ENCODE results near the gene GRIN2C. TPM values are rescaled to one million over a fixed set of nuclear protein-coding genes. Genes with fewer than 3 reads are reported as not detected.
A peak's percentile ranks its signal among the peaks of the same experiment; 100 is the strongest.

The GRIN2C gene
- total and polyA plus RNA-seq, 4 donors, result 0.03 to 1.6 (median 0.19) TPM; not detected in 1

DNA sequence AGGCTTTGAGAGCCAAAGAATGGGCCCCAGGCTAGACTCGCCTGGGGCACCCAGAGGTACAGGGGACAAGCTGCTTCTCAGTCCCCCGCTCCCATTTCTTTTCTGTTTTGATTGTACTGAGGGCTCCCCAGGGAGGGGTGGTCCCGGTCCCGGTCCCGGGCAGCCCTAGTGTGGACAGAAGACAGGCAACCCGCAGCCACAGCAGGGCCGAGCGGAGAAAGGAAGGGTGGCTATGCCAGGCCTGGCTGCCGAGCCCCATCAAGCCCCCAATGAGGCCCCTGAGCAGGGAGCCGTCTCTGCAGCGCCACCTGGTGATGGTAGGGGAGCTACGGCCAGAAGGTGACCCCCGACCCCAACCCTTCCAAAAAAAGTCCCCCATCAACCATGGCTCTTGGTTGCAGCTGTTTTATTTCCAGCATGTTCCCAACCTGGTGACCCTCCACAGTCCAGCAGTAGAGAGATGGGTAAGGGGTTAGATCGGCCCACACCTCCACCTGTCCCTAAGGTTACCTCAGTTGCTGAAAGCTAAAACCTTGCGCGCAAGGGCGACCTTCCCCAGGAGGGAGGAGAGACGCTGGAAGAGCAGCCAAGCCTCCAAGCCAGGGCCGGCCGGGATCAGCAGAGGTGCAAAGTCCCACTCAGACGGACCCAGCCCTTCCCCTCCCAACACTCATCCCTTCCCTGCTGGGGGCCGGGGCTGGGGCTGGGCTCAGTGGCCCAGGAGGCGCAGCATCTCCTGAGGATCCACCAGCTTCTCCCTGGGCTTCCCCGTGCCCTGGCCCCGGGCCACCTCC, 2.6 kb upstream of the GRIN2C start:
- no peaks in the 10 kb centered on the region for H3K36me3 ChIP-seq (ENCODE audit: control insufficient read depth in 1 of 2, insufficient read depth in 2 of 2, low read length in 1 of 2)
- H3K9me3 ChIP-seq (ENCODE audit: control insufficient read depth, low read length), result no peaks in the 10 kb centered on the region
- DNase-seq (peak; percentile 81 to 89), ATAC-seq (ENCODE audit: low FRiP score) (no peak)
- intact Hi-C loops (cut with DNase I), result loop anchor here in 1 of 2 donors (5.0 kb wide), 1 partner anchor 70 kb away; no protein-coding TSS in a partner anchor
- H3K27ac ChIP-seq (ENCODE audit: low read depth in 1 of 2, low read length in 2 of 2), result no peak overlapping the region
- no peaks in the 10 kb centered on the region for H3K4me1 ChIP-seq (ENCODE audit: control insufficient read depth in 1 of 2, insufficient read depth in 2 of 2, low read length in 2 of 2)
- no peak overlapping the region for H3K4me3 ChIP-seq (ENCODE audit: low read length in 2 of 2)
- no peaks in the 10 kb centered on the region for H3K27me3 ChIP-seq (ENCODE audit: control insufficient read depth in 1 of 2, insufficient read depth in 2 of 2, low read length in 1 of 2)
- WGBS, 2 donors, result 49 to 53% methylated on average over 25 of the region's 25 CpGs

DNA sequence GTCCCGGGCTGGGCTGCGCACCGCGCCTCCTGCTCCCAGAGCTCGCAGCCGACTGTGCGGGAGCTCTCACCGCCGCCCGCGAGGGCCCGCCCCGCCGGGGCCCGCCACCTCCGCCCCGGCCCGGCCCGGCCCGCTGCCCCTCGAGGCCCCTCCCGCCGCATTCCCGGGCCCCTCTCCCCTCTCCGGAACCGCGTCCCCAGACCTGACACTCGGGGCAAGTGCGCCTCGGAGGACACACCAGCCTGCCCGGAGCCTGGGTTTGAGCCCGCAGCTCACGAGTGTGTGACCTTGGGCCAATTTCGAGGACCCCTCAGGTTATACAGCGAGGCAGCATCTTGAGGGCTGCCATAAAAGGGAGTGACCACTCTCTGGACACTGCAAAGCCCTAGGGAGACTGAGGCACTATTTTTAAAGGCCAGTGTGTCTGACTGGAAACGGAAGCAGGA, 2.0 kb upstream of the GRIN2C start:
- peak overlapping the region in 1 of 2 donors; percentile 8 for H3K4me3 ChIP-seq (ENCODE audit: low read length in 2 of 2)
- WGBS, 2 donors, result 2 to 4% methylated on average over 30 to 36 of the region's 36 CpGs
- H3K4me1 ChIP-seq (ENCODE audit: control insufficient read depth in 1 of 2, insufficient read depth in 2 of 2, low read length in 2 of 2), result no peaks in the 10 kb centered on the region
- no peaks in the 10 kb centered on the region for H3K9me3 ChIP-seq (ENCODE audit: control insufficient read depth, low read length)
- H3K27ac ChIP-seq (ENCODE audit: low read depth in 1 of 2, low read length in 2 of 2), result no peak overlapping the region
- ATAC-seq (ENCODE audit: low FRiP score), result no peak
- no peaks in the 10 kb centered on the region for H3K36me3 ChIP-seq (ENCODE audit: control insufficient read depth in 1 of 2, insufficient read depth in 2 of 2, low read length in 1 of 2)
- H3K27me3 ChIP-seq (ENCODE audit: control insufficient read depth in 1 of 2, insufficient read depth in 2 of 2, low read length in 1 of 2), result no peaks in the 10 kb centered on the region
- DNase-seq, result no peak
- intact Hi-C loops (cut with DNase I), result loop anchor here in 1 of 2 donors (5.0 kb wide), 1 partner anchor 69 kb away; no protein-coding TSS in a partner anchor

DNA sequence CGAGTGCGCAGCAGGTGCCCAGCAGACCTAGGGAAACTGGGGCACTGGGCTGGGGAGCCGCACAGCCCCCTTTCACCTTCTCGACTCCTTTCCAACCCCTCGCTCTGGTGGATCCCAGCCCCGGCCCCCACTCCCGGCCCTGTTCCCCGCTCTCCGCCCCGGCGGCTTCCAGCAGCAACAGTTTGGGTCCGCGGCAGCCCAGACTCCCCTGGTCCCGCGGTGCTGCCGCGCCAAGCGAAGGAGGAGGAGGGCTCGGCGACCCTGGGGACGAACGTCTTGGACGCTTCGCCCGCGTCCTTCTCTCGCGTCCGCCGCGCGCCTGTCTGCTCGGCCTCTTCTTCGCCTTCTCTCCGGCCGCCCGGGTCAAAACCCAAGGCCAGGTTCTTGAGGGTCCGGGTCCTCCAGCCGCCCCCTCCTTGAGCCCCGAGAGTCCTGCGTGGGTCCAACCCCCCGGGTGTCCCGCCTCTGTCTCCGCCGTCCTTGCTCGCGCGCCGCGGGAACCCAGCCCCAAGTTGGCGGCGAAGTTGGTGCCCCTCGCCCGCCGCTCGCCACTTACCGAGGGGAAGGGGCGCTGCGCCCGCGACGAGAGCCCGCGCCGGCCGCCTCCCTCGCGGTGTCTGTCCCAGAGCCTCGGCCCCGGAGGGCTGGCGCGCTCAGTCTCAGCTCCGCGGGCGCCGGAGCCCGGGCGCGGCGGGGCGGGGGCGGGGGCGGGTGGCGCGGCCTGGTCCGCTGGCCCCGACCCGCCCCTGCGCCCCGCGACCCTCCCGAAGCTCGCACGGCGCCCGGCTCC, 1.4 kb upstream of the GRIN2C start:
- no peak for ATAC-seq (ENCODE audit: low FRiP score)
- H3K36me3 ChIP-seq (ENCODE audit: control insufficient read depth in 1 of 2, insufficient read depth in 2 of 2, low read length in 1 of 2), result no peaks in the 10 kb centered on the region
- no peaks in the 10 kb centered on the region for H3K4me1 ChIP-seq (ENCODE audit: control insufficient read depth in 1 of 2, insufficient read depth in 2 of 2, low read length in 2 of 2)
- intact Hi-C loops (cut with DNase I), result loop anchor here in 1 of 2 donors (5.0 kb wide), 1 partner anchor 69 kb away; no protein-coding TSS in a partner anchor
- WGBS, 2 donors, result 1% methylated on average over 39 to 96 of the region's 96 CpGs
- no peaks in the 10 kb centered on the region for H3K9me3 ChIP-seq (ENCODE audit: control insufficient read depth, low read length)
- no peak overlapping the region for H3K27ac ChIP-seq (ENCODE audit: low read depth in 1 of 2, low read length in 2 of 2)
- H3K27me3 ChIP-seq (ENCODE audit: control insufficient read depth in 1 of 2, insufficient read depth in 2 of 2, low read length in 1 of 2), result no peaks in the 10 kb centered on the region
- no peak for DNase-seq
- peak overlapping the region; percentile 4 to 8 for H3K4me3 ChIP-seq (ENCODE audit: low read length in 2 of 2)

DNA sequence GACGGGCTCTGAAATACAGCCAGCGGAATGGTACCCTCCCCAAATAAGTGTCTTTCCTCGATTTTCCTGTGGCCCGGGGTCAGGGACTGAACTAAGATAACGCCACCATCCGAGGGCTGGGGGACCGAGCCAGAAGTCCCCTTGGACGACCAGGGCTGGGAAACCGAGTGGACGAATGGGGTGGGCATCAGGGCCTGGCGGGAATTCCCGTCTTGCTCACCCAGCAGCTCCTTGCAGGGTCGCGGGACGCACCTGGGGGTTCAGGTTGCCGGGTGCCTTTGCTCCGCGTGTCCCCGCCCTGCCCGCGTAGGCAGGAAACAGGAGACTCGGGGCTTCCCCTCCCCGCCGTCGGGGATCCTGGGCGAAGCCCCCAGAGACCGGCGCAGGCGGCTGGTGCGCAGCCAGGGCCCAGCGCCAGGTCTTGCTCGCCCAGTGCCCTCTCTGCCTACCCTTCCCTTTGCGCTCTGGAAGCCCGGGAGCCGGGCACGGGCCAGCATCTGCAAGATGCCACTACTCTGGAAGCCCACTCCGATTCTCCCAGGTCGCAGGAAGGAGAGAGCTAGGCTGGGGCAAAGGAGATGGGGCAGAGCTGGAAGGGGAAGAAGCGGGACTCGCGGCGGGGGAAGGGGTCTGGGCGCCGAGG, 665 bp upstream of the GRIN2C start:
- 1% methylated on average over 41 to 44 of the region's 44 CpGs for WGBS, 2 donors
- ATAC-seq (ENCODE audit: low FRiP score), result peak; percentile 3
- intact Hi-C loops (cut with DNase I), result loop anchor here in 1 of 2 donors (5.0 kb wide), 1 partner anchor 68 kb away; no protein-coding TSS in a partner anchor

DNA sequence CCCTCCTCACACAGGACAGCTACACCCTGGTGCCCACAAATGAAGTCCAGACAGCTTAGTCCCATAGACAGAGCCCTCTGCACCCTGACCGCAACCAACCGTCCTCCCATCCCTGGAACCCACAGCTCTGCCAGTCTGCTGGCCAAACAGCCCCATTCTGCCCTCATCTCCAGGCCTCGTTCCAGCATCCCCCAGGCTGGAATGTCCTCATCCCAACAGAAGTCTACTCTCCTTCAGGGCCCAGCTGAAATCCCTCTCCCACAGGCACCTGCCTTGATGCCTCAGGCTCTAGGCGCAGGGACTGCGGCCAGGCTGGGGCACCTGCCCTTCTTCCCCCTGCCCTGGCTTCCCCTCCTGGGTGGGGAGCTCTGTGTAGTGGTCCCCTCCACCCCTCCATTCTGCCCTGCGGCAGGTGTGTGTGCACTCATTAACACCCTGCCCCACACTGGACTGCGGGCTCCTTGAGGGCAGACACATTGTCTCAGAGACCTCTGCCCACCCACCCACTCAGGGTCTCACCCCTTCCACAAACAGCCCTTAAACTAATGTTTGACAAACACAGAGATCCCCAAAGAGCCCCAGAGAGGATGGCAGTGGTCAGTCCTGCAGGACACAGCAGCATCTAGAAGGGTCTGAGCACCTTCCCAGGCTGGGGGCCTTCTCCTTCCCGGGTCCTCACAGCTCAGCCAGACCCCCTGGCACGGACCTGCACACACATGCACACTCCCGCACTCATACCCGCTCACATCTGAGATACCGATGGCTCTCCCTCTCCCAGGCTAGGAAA, 820 bp downstream of the GRIN2C start:
- intact Hi-C loops (cut with DNase I), result no loop called here
- Histone ChIP-seq H3K27me3 (ENCODE audit: control insufficient read depth in 1 of 2, insufficient read depth in 2 of 2, low read length in 1 of 2) (no peaks in the 10 kb centered on the region), H3K9me3 (ENCODE audit: control insufficient read depth, low read length) (no peaks in the 10 kb centered on the region), H3K36me3 (ENCODE audit: control insufficient read depth in 1 of 2, insufficient read depth in 2 of 2, low read length in 1 of 2) (no peaks in the 10 kb centered on the region), H3K4me3 (ENCODE audit: low read length in 2 of 2) (no peak overlapping the region), H3K27ac (ENCODE audit: low read depth in 1 of 2, low read length in 2 of 2) (no peak overlapping the region), H3K4me1 (ENCODE audit: control insufficient read depth in 1 of 2, insufficient read depth in 2 of 2, low read length in 2 of 2) (no peaks in the 10 kb centered on the region)
- ATAC-seq (ENCODE audit: low FRiP score) (no peak), DNase-seq (no peak)
- WGBS, 2 donors, result 40 to 48% methylated on average over 12 of the region's 12 CpGs

More for the DNA sequence above, 665 bp upstream of the GRIN2C start:
- Histone ChIP-seq H3K36me3 (ENCODE audit: control insufficient read depth in 1 of 2, insufficient read depth in 2 of 2, low read length in 1 of 2) (no peaks in the 10 kb centered on the region), H3K9me3 (ENCODE audit: control insufficient read depth, low read length) (no peaks in the 10 kb centered on the region), H3K27me3 (ENCODE audit: control insufficient read depth in 1 of 2, insufficient read depth in 2 of 2, low read length in 1 of 2) (no peaks in the 10 kb centered on the region), H3K27ac (ENCODE audit: low read depth in 1 of 2, low read length in 2 of 2) (no peak overlapping the region), H3K4me3 (ENCODE audit: low read length in 2 of 2) (peak overlapping the region in 1 of 2 donors; percentile 8), H3K4me1 (ENCODE audit: control insufficient read depth in 1 of 2, insufficient read depth in 2 of 2, low read length in 2 of 2) (no peaks in the 10 kb centered on the region)
- DNase-seq, result peak in 1 of 2 donors; percentile 43

DNA sequence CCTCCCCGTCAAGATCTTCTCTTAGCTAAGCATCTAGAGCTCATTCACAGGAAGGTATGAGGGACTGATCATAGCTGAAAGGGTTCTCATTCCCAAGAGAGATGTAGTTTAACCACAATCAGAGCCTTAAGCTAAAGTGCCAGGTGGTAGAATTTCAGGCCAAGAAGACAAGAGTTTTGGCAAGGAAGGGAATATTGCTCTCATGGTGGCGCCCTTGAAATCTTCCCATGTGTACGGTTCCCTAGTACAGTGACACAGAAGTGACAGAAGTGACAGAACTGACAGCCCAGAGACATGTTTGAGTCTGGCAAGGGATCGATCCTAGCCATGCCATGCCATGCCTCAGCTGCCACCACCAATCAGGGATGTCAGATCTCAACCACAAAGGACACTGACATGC, 2.5 kb downstream of the GRIN2C start:
- Histone ChIP-seq H3K27me3 (ENCODE audit: control insufficient read depth in 1 of 2, insufficient read depth in 2 of 2, low read length in 1 of 2) (no peaks in the 10 kb centered on the region), H3K4me1 (ENCODE audit: control insufficient read depth in 1 of 2, insufficient read depth in 2 of 2, low read length in 2 of 2) (no peaks in the 10 kb centered on the region), H3K9me3 (ENCODE audit: control insufficient read depth, low read length) (no peaks in the 10 kb centered on the region), H3K27ac (ENCODE audit: low read depth in 1 of 2, low read length in 2 of 2) (no peak overlapping the region), H3K4me3 (ENCODE audit: low read length in 2 of 2) (no peak overlapping the region), H3K36me3 (ENCODE audit: control insufficient read depth in 1 of 2, insufficient read depth in 2 of 2, low read length in 1 of 2) (no peaks in the 10 kb centered on the region)
- intact Hi-C loops (cut with DNase I), result no loop called here
- 75% methylated on average over 4 of the region's 4 CpGs for WGBS, 2 donors
- ATAC-seq (ENCODE audit: low FRiP score), result no peak
- no peak for DNase-seq

DNA sequence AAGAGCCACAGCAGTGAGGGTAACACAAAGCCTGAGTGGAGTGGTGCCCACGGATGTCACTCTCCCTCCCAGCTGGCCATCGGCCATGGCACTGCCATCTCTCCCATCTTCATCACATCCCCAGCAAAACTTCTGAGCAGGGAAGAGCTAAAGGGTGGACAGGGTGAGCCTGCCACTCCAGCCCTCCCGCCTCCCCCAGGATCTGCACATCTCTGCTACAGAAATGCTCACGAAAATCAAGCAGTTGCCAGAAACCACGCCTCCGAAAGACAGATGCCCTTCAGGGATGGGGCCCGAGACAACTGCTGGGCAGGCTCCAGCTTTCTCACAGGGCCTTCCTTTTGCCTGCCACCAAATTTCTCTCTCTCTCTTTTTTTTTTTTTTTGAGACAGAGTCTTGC, 3.6 kb downstream of the GRIN2C start:
- WGBS, 2 donors, result 81 to 83% methylated on average over 7 of the region's 7 CpGs
- ATAC-seq (ENCODE audit: low FRiP score) (no peak), DNase-seq (no peak)
- Histone ChIP-seq H3K4me1 (ENCODE audit: control insufficient read depth in 1 of 2, insufficient read depth in 2 of 2, low read length in 2 of 2) (no peaks in the 10 kb centered on the region), H3K9me3 (ENCODE audit: control insufficient read depth, low read length) (no peaks in the 10 kb centered on the region), H3K36me3 (ENCODE audit: control insufficient read depth in 1 of 2, insufficient read depth in 2 of 2, low read length in 1 of 2) (no peaks in the 10 kb centered on the region), H3K27ac (ENCODE audit: low read depth in 1 of 2, low read length in 2 of 2) (no peak overlapping the region), H3K4me3 (ENCODE audit: low read length in 2 of 2) (no peak overlapping the region), H3K27me3 (ENCODE audit: control insufficient read depth in 1 of 2, insufficient read depth in 2 of 2, low read length in 1 of 2) (no peaks in the 10 kb centered on the region)
- intact Hi-C loops (cut with DNase I), result no loop called here

DNA sequence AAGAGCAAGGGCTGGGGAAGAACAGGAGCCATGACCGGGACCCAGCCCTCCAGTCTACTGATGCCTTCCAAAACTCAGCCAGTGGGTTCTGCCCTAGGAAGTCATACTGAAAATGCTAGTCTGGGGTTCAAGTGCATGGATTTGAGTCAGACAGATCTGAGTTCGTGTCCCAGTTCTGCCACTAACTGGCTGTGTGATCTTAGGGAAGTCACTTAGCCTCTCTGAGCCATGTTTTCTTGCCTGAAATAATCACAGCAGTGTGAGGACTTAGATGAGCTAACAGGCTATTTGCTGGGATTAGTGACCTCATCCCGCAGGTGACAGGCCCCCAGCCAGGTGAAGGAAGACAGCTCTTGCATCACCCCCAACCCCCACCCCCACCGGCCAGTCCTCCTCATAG, 4.4 kb downstream of the GRIN2C start:
- no peak for DNase-seq
- WGBS, 2 donors, result 88% methylated on average over 4 of the region's 4 CpGs
- intact Hi-C loops (cut with DNase I), result no loop called here
- no peak for ATAC-seq (ENCODE audit: low FRiP score)
- no peaks in the 10 kb centered on the region for H3K9me3 ChIP-seq (ENCODE audit: control insufficient read depth, low read length)
- no peak overlapping the region for H3K27ac ChIP-seq (ENCODE audit: low read depth in 1 of 2, low read length in 2 of 2)
- H3K36me3 ChIP-seq (ENCODE audit: control insufficient read depth in 1 of 2, insufficient read depth in 2 of 2, low read length in 1 of 2), result no peaks in the 10 kb centered on the region
- H3K4me3 ChIP-seq (ENCODE audit: low read length in 2 of 2), result no peak overlapping the region
- H3K4me1 ChIP-seq (ENCODE audit: control insufficient read depth in 1 of 2, insufficient read depth in 2 of 2, low read length in 2 of 2), result no peaks in the 10 kb centered on the region
- no peaks in the 10 kb centered on the region for H3K27me3 ChIP-seq (ENCODE audit: control insufficient read depth in 1 of 2, insufficient read depth in 2 of 2, low read length in 1 of 2)

Data from aorta (tissue), 5 donors.